Measurements from ENCODE around the gene RNLS. TPM values are rescaled to one million over a fixed set of nuclear protein-coding genes. Genes with fewer than 3 reads are reported as not detected.

RNLS gene
- total and polyA plus RNA-seq, 12 donors: 4.1 to 22.2 (median 17.5) TPM

GRCh38 chr10:88423732-88424131 is 159.4 kb downstream of the RNLS start:
- DNase-seq: no peak
- no peaks in the 10 kb centered on the region for H3K36me3 ChIP-seq
- no peak for ATAC-seq
- no peak overlapping the region for H3K27ac ChIP-seq
- no peak overlapping the region for H3K4me3 ChIP-seq
- TF ChIP-seq CTCF (IDR thresholded peaks at IDR 0.05): no peak
- peaks cover 0 to 14% (median 7%) of the 10 kb centered on the region in 9 donors for H3K4me1 ChIP-seq
- H3K9me3 ChIP-seq: no peaks in the 10 kb centered on the region
- intact Hi-C loops (cut with DNase I): no loop called here
- H3K27me3 ChIP-seq: no peaks in the 10 kb centered on the region

DNA sequence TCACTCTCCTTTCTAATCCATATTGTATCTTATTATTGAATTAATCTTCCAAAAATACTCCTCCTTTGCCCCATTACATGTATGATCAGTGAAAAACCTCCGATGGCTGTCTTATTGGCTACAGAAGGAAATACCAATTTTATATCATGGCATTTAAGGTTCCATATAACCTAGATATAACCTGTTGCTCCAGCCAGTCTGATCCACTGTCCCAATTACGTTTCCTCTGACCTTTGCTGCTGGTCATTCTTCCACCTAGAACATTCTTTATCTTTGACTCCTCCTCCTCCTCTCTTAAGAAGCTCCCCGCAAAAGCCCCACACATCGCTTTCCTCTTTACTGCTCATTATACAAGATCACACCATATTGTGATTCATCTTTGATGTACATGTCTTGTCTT is 161.5 kb downstream of the RNLS start:
- Histone ChIP-seq H3K27ac (no peak overlapping the region), H3K4me3 (no peak overlapping the region), H3K36me3 (no peaks in the 10 kb centered on the region), H3K4me1 (peaks cover 0 to 8% (median 0%) of the 10 kb centered on the region in 9 donors), H3K9me3 (no peaks in the 10 kb centered on the region), H3K27me3 (no peaks in the 10 kb centered on the region)
- no peak for TF ChIP-seq CTCF (IDR thresholded peaks at IDR 0.05)
- WGBS, 2 donors: 92 to 94% methylated on average over 4 of the region's 4 CpGs
- ATAC-seq (no peak), DNase-seq (no peak)
- intact Hi-C loops (cut with DNase I): no loop called here

GRCh38 chr10:88418871-88419270 is 164.2 kb downstream of the RNLS start:
- no peak for ATAC-seq

DNA sequence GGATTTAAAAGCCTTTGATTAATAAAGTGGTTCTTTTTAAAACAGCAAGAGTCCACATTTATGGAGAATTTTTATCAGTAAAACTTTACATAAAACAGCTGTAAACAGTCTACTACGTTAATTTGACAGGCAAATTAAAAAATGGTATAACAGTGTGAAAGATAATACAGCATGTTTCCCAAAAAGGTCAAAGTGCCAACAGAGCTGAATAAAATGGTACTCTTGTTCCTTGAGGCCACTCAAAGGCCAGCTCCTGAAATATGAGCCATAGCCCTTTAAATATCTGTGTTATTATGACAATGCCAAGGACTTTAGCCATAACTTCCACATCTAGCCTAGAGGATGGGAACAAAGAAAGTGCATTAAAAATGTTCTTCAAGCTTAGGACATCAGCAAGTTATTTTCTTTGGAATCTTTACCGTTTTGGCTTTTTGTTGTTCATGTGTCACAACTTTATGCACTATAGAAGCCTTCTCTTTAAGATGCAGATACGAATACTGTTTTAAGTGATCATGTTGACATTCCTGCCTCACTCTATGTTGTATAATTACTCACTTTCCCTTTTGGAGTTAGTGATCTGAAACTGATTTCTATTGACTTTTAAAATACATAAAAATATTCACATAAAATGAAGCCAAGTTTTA is 165.6 kb downstream of the RNLS start:
- no peak for ATAC-seq
- 62 to 65% methylated on average over 3 of the region's 3 CpGs for WGBS, 2 donors
- intact Hi-C loops (cut with DNase I): loop anchor here in 1 of 10 donors (10.0 kb wide), 1 partner anchor 127 kb away; no protein-coding TSS in a partner anchor
- no peaks in the 10 kb centered on the region for H3K27me3 ChIP-seq
- DNase-seq: no peak
- no peaks in the 10 kb centered on the region for H3K36me3 ChIP-seq
- H3K4me1 ChIP-seq: peaks cover 0 to 14% (median 3%) of the 10 kb centered on the region in 9 donors
- H3K4me3 ChIP-seq: no peak overlapping the region
- H3K27ac ChIP-seq: no peak overlapping the region
- H3K9me3 ChIP-seq: no peaks in the 10 kb centered on the region
- no peak for TF ChIP-seq CTCF (IDR thresholded peaks at IDR 0.05)

More at GRCh38 chr10:88418871-88419270, 164.2 kb downstream of the RNLS start:
- Histone ChIP-seq H3K27me3 (no peaks in the 10 kb centered on the region), H3K4me3 (no peak overlapping the region), H3K36me3 (no peaks in the 10 kb centered on the region), H3K4me1 (peaks cover 0 to 14% (median 3%) of the 10 kb centered on the region in 9 donors), H3K27ac (no peak overlapping the region), H3K9me3 (no peaks in the 10 kb centered on the region)
- DNase-seq: no peak
- no peak for TF ChIP-seq CTCF (IDR thresholded peaks at IDR 0.05)
- WGBS, 2 donors: 100% methylated on average over 1 of the region's 1 CpG
- intact Hi-C loops (cut with DNase I): loop anchor here in 1 of 10 donors (10.0 kb wide), 1 partner anchor 126 kb away; no protein-coding TSS in a partner anchor

All from heart right ventricle (tissue), 16 donors.